SU-DHL-6 (cell line): ENCODE results near the gene INSIG1.

Experiments used
- H2AFZ ChIP-seq: fragments of 200-600 bp; sonication (generic); 2 replicates; pipeline ENCODE4 v1.6.1; 2014; ENCODE audit warnings: low read depth, mild to moderate bottlenecking, moderate library complexity, mixed read lengths, antibody characterized with exemption, low read length; ENCODE audit not compliant: severe bottlenecking
- H3F3A ChIP-seq: fragments of 200-600 bp; shearing (Covaris generic); 2 replicates; pipeline ENCODE4 v1.6.0; 2016; ENCODE audit warnings: antibody characterized with exemption, mild to moderate bottlenecking; ENCODE audit not compliant: insufficient read depth
- H3K27ac ChIP-seq: fragments of 200-600 bp; sonication (generic); 2 replicates; pipeline ENCODE4 v1.5.1; 2016; ENCODE audit warnings: low read depth, mild to moderate bottlenecking, low read length, moderate library complexity, mixed read lengths
- H3K27me3 ChIP-seq: fragments of 200-600 bp; sonication (generic), shearing (Covaris generic); 2 replicates; pipeline ENCODE4 v1.6.0; 2014; ENCODE audit warnings: mild to moderate bottlenecking, low read length
- H3K36me3 ChIP-seq: fragments of 200-600 bp; sonication (generic); 2 replicates; pipeline ENCODE4 v1.6.1; 2014; ENCODE audit warnings: mild to moderate bottlenecking, low read length, mixed read lengths
- H3K4me2 ChIP-seq: fragments of 300-600, 200-600 bp; shearing (Covaris generic), sonication (generic); 2 replicates; pipeline ENCODE4 v1.6.0; 2014; ENCODE audit warnings: low read length, low read depth, mild to moderate bottlenecking; ENCODE audit not compliant: poor library complexity, severe bottlenecking
- H3K4me3 ChIP-seq: fragments of 200-600 bp; sonication (generic); 2 replicates; pipeline ENCODE4 v1.5.1; 2014; ENCODE audit warnings: antibody characterized with exemption, low read length, mild to moderate bottlenecking, mixed read lengths; ENCODE audit not compliant: insufficient read depth, poor library complexity, severe bottlenecking
- H3K79me2 ChIP-seq: fragments of 200-600 bp; sonication (generic); 2 replicates; pipeline ENCODE4 v1.6.1; 2014; ENCODE audit warnings: mild to moderate bottlenecking, low read length, moderate library complexity; ENCODE audit not compliant: insufficient read depth
- H3K9ac ChIP-seq: fragments of 200-600 bp; sonication (generic); 2 replicates; pipeline ENCODE4 v1.7.0; 2014; ENCODE audit warnings: mild to moderate bottlenecking, low read length
- H3K9me2 ChIP-seq: fragments of 200-600 bp; sonication (generic); replicated peaks from 2 replicates; pipeline ENCODE4 v1.6.1; 2014; ENCODE audit warnings: low read length; ENCODE audit not compliant: insufficient read depth
- H3K9me3 ChIP-seq: fragments of 200-600 bp; sonication (generic); 2 replicates; pipeline ENCODE4 v1.6.1; 2014; ENCODE audit warnings: low read length, mixed read lengths; ENCODE audit not compliant: insufficient read depth
- H4K20me1 ChIP-seq: fragments of 200-600 bp; sonication (generic); 2 replicates; pipeline ENCODE4 v1.6.1; 2014; ENCODE audit warnings: low read depth, mild to moderate bottlenecking, antibody characterized with exemption, low read length, moderate library complexity, mixed read lengths
- EZH2phosphoT487 ChIP-seq: fragments of 200-600 bp; sonication (generic), shearing (Covaris generic); conservative IDR thresholded peaks from 2 replicates; pipeline ENCODE4 v1.6.1; 2018; ENCODE audit warnings: mild to moderate bottlenecking, antibody characterized with exemption, low read length, moderate library complexity, mixed read lengths
- TF ChIP-seq, protein P1 (sequence below): fragments of 200-600 bp; sonication (generic); IDR thresholded peaks from one replicate; pipeline ENCODE4 v1.5.1; 2017; ENCODE audit warnings: antibody characterized with exemption, mild to moderate bottlenecking, low read length, moderate library complexity; ENCODE audit not compliant: insufficient read depth, poor library complexity, severe bottlenecking

The INSIG1 gene

DNA sequence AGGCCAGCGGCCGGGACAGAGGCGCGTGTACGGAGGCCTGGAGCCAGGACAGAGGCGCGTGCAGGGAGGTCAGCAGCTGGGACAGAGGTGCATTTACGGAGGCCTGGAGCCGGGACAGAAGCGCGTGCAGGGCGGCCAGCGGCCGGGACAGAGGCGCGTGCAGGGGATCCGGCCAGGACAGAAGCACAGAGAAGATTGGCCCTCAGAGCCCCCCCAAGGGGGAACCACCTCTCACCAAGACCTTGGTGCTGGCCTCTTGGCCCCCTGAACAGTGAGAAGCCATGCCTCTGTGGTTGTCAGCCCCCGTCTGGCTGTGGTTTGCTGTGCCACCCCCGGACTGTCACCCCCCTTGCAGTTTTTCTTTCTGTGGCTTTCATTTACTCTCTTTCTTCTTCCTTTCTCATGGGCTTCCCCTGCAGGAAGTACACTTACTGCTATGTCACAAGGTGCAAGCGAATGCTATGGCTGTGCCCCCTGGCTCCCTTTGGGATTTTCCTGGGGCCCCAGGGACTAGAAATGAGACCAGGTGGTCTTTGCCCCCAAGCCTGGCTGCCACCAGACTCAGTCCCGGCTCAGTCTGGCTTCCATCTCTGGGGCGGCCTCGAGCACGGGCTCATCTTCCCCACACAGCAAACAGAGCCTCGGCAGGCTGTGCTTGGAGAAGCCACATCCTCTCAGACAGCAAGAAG is 41.1 kb downstream of the INSIG1 start:
- Histone ChIP-seq H3K27ac (no peak overlapping the region), H3F3A (no peaks in the 10 kb centered on the region), H4K20me1 (no peaks in the 10 kb centered on the region), H2AFZ (no peak overlapping the region), H3K4me3 (no peak overlapping the region), H3K27me3 (no peaks in the 10 kb centered on the region), H3K9ac (no peak overlapping the region), H3K79me2 (no peaks in the 10 kb centered on the region), H3K4me2 (no peak overlapping the region), H3K36me3 (no peaks in the 10 kb centered on the region), H3K9me3 (no peaks in the 10 kb centered on the region), H3K9me2 (no peaks in the 10 kb centered on the region)
- TF ChIP-seq, protein P1, sequence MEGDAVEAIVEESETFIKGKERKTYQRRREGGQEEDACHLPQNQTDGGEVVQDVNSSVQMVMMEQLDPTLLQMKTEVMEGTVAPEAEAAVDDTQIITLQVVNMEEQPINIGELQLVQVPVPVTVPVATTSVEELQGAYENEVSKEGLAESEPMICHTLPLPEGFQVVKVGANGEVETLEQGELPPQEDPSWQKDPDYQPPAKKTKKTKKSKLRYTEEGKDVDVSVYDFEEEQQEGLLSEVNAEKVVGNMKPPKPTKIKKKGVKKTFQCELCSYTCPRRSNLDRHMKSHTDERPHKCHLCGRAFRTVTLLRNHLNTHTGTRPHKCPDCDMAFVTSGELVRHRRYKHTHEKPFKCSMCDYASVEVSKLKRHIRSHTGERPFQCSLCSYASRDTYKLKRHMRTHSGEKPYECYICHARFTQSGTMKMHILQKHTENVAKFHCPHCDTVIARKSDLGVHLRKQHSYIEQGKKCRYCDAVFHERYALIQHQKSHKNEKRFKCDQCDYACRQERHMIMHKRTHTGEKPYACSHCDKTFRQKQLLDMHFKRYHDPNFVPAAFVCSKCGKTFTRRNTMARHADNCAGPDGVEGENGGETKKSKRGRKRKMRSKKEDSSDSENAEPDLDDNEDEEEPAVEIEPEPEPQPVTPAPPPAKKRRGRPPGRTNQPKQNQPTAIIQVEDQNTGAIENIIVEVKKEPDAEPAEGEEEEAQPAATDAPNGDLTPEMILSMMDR: no peak
- TF ChIP-seq EZH2phosphoT487: no peak

DNA sequence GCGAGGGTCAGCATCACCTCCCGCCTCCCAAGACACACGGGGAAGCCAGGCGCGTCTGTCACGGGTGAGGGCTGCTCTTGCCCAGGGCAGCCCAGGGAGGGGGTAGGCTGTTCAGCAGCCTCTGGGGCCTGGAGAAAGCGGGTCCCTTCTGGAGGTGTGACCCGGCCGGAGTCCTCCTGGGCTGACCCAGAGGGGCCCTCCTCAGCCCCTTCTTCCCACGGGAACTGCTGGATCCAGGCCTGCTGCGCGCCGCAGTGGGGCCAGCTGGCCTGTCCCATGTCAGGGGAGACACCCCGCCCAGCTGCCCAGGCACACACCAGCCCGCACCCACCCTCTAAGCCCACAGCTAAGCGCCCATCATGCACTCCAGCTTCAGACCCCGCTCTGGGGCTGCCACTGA is 41.8 kb downstream of the INSIG1 start:
- no peaks in the 10 kb centered on the region for H3K27me3 ChIP-seq
- no peak overlapping the region for H3K9ac ChIP-seq
- no peak overlapping the region for H3K4me2 ChIP-seq
- no peaks in the 10 kb centered on the region for H3K36me3 ChIP-seq
- H3F3A ChIP-seq: no peaks in the 10 kb centered on the region
- no peaks in the 10 kb centered on the region for H3K79me2 ChIP-seq
- H3K4me3 ChIP-seq: no peak overlapping the region
- TF ChIP-seq EZH2phosphoT487: no peak
- TF ChIP-seq, protein P1: no peak
- no peak overlapping the region for H3K27ac ChIP-seq
- H2AFZ ChIP-seq: no peak overlapping the region
- H3K9me3 ChIP-seq: no peaks in the 10 kb centered on the region
- H3K9me2 ChIP-seq: no peaks in the 10 kb centered on the region
- H4K20me1 ChIP-seq: no peaks in the 10 kb centered on the region

DNA sequence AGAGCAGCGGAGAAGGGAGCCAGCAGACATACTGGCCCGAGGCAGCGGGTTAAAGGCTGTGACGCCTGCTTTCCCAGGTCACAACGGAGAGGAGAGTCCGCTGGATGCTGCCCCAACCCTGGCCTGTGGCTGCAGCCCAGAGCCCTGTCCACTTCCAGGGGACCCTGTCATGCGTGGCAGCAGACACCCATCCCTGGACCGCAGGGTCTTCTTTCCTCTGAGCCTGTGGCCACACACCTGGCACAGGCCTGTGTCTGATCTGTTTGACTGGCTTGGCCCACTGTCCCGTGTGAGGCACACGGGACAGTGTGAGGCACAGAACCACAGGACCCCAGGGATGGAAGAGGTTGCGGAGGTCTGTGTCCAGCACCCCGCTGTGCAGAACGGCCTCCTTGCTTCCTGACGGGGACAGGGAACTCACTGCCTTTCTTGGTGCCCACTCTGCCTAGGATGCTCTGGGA is 42.4 kb downstream of the INSIG1 start:
- Histone ChIP-seq H2AFZ (no peak overlapping the region), H3K4me2 (no peak overlapping the region), H3K27me3 (no peaks in the 10 kb centered on the region), H3K9ac (no peak overlapping the region), H3K9me2 (no peaks in the 10 kb centered on the region), H4K20me1 (no peaks in the 10 kb centered on the region), H3F3A (no peaks in the 10 kb centered on the region), H3K36me3 (no peaks in the 10 kb centered on the region), H3K27ac (no peak overlapping the region), H3K9me3 (no peaks in the 10 kb centered on the region), H3K4me3 (no peak overlapping the region), H3K79me2 (no peaks in the 10 kb centered on the region)
- TF ChIP-seq, protein P1: no peak
- no peak for TF ChIP-seq EZH2phosphoT487
